NT2/D1 (cell line): ENCODE results near the gene CACNA1E.
"Not testable (repeated sequence)": the region's sequence is repeated elsewhere in the genome, so short reads cannot be mapped to it uniquely, and the experiment has no call there.

ENCODE experiments used
- DNase-seq: peaks from one replicate; pipeline ENCODE4 v3.0.0-alpha.2; 2011; ENCODE audit warnings: low read depth, low spot score
- H3K27me3 ChIP-seq: 2 replicates; pipeline ENCODE4 v1.6.0; 2011; ENCODE audit warnings: mild to moderate bottlenecking; ENCODE audit not compliant: insufficient read length, insufficient read depth
- H3K36me3 ChIP-seq: 2 replicates; pipeline ENCODE4 v1.6.1; 2011; ENCODE audit warnings: mild to moderate bottlenecking, low read length, mixed read lengths; ENCODE audit not compliant: insufficient read depth, insufficient read length
- H3K4me1 ChIP-seq: 2 replicates; pipeline ENCODE4 v1.5.1; 2011; ENCODE audit not compliant: insufficient read depth, insufficient read length
- H3K4me3 ChIP-seq: 2 replicates; pipeline ENCODE4 v1.5.1; 2011; ENCODE audit warnings: low read depth; ENCODE audit not compliant: insufficient read length
- H3K9ac ChIP-seq: 2 replicates; pipeline ENCODE4 v1.6.0; 2011; ENCODE audit warnings: low read depth; ENCODE audit not compliant: insufficient read length
- H3K9me3 ChIP-seq: 2 replicates; pipeline ENCODE4 v1.5.1; 2011; ENCODE audit warnings: mild to moderate bottlenecking, low read length; ENCODE audit not compliant: insufficient read depth
- SUZ12 ChIP-seq: IDR thresholded peaks from 2 replicates; pipeline ENCODE4 v1.6.1; 2011; ENCODE audit not compliant: insufficient read length, insufficient read depth; ENCODE audit errors: extremely low read depth
- YY1 ChIP-seq: IDR thresholded peaks from 2 replicates; pipeline ENCODE4 v1.6.1; 2011; ENCODE audit not compliant: insufficient read length, insufficient read depth
- ZNF274 ChIP-seq: IDR thresholded peaks from 2 replicates; pipeline ENCODE4 v1.6.1; 2011; ENCODE audit warnings: mild to moderate bottlenecking, low read depth, low read length

Gene CACNA1E

DNA sequence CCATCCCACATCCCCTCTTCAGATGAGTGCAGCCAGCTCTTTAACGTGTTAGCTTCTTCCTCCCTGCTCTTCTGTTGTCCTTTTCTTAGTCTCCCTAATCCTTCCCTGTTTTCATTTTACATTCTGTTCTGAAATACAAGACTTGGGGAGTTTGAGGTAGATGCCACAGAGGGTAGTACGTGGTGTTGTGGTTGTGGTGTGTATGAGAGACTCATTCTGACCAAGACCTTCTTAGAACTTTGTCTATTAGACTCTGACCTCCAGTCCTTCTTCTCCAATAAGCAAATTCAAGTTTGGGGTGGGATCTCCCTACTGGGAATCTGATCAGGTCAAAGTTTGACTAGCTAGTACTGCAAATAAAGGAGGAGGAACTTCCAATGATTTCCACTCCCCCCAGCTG lies 39.5 kb downstream of the CACNA1E start:
- DNase-seq = no peak
- H3K27me3 ChIP-seq = no peaks in the 10 kb centered on the region
- H3K9me3 ChIP-seq = no peaks in the 10 kb centered on the region
- H3K4me3 ChIP-seq = no peak overlapping the region
- H3K9ac ChIP-seq = no peak overlapping the region
- H3K36me3 ChIP-seq = no peaks in the 10 kb centered on the region
- TF ChIP-seq YY1 (no peak), SUZ12 (no peak), ZNF274 (no peak)
- H3K4me1 ChIP-seq = no peaks in the 10 kb centered on the region

DNA sequence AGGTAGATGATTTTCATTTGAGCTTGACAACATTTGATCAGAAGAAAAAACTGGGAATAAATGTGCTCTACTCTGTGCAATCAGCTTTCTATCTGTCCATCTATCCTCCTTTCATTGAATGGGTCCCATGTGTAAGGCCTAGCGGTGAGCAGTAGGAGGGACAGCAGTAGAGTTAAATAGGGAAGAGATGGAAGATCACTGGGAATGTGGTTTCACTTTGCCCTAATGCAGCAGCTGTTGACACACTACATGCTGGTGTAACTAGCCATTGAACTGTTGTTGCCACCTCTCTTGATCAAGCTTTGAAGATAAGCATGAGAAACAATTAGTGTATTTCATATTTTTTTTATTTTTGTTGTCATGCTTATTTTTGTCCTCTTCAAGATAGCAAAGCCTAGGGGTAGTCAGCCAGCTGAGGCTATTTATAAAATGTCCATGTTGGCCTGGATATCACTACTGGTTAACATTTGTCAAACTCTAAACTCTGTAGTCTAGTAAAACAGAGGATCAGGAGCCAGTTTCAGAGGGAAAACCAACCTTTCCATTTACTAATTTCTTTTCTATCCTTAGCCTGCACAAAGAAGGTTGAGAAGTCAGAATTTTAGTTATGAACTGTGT lies 41.9 kb downstream of the CACNA1E start:
- H3K36me3 ChIP-seq = no peaks in the 10 kb centered on the region
- TF ChIP-seq SUZ12 (no peak), YY1 (no peak), ZNF274 (no peak)
- H3K27me3 ChIP-seq = no peaks in the 10 kb centered on the region
- no peaks in the 10 kb centered on the region for H3K4me1 ChIP-seq
- DNase-seq = no peak
- H3K9me3 ChIP-seq = peaks cover 11% of the 10 kb centered on the region; the same call in 1 of the 2 replicates
- no peak overlapping the region for H3K4me3 ChIP-seq
- no peak overlapping the region for H3K9ac ChIP-seq

DNA sequence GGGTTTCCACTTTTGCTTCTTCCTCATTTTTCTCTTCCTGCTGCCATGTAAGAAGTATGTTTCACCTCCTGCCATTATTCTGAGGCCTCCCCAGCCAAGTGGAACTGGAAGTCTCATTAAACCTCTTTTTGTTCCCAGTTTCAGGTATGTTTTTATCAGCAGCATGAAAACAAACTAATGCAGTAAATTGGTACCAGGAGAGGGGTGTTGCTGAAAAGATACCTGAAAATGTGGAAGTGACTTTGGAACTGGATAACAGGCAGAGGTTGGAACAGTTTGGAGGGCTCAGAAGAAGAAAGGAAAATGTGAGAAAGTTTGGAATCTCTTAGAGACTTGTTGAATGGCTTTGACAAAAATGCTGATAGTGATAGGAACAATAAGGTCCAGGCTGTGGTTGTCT lies 44.9 kb downstream of the CACNA1E start:
- H3K27me3 ChIP-seq, H3K4me1 ChIP-seq, H3K9ac ChIP-seq, DNase-seq, H3K4me3 ChIP-seq, H3K36me3 ChIP-seq: not testable (repeated sequence)
- peaks cover 11% of the 10 kb centered on the region; the same call in 1 of the 2 replicates for H3K9me3 ChIP-seq

DNA sequence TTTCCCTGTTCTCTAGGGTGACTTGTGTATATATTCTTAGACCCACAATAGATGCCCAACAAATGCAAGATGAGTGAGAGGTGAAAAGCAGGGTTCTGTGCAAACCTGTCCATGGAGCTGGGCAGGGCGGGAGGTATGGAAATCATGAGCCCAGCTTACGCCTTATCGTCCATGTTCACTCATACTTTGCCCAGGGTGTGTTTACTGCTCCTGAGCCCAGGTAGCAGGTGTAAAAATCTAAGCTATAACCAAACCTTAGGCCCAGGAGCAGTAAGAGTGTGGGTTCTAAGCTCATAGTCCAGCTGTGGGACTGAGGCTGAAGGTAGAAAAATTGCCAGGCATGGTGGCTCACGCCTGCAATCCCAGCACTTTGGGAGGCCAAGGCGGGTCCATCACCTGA lies 48.1 kb downstream of the CACNA1E start:
- no peak for DNase-seq
- Histone ChIP-seq H3K4me1 (no peaks in the 10 kb centered on the region), H3K27me3 (no peaks in the 10 kb centered on the region), H3K4me3 (no peak overlapping the region), H3K36me3 (no peaks in the 10 kb centered on the region), H3K9me3 (peaks cover 11% of the 10 kb centered on the region; the same call in 1 of the 2 replicates), H3K9ac (no peak overlapping the region)
- TF ChIP-seq SUZ12 (no peak), ZNF274 (no peak)

DNA sequence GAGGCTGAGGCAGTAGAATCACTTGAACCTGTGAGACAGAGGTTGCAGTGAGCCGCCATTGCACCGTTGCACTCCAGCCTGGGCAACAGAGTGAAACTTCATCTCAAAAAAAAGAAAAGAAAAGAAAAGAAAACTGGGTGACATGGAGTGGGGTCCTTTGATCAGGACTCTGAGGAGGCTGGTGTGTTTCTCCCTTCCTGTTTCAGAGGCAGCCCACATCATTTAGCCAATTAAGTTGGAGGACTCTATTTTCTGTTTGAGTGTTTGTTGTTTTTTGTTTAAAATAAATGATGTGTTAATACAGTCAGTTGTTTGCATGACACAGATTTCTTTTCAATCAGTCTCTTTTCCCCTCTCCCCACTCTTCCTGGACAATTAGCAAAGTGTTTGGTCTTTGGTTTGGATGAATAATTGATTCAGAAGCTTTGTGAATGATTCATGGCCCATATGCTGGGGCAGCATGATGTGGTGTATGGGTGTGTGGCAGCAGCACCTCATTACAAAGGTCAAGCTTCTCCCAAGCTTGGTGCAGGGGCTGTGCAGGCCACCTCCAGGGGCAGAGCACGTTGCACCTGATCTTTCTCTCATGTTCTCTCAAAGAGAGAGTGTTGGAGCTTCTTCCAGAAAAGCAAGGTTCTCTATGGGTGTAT lies 48.8 kb downstream of the CACNA1E start:
- DNase-seq = no peak
- TF ChIP-seq YY1 = no peak
- TF ChIP-seq SUZ12 = no peak
- TF ChIP-seq ZNF274 = no peak
- no peak overlapping the region for H3K4me3 ChIP-seq
- no peak overlapping the region for H3K9ac ChIP-seq
- H3K36me3 ChIP-seq = no peaks in the 10 kb centered on the region
- peaks cover 11% of the 10 kb centered on the region; the same call in 1 of the 2 replicates for H3K9me3 ChIP-seq
- no peaks in the 10 kb centered on the region for H3K4me1 ChIP-seq
- H3K27me3 ChIP-seq = no peaks in the 10 kb centered on the region

DNA sequence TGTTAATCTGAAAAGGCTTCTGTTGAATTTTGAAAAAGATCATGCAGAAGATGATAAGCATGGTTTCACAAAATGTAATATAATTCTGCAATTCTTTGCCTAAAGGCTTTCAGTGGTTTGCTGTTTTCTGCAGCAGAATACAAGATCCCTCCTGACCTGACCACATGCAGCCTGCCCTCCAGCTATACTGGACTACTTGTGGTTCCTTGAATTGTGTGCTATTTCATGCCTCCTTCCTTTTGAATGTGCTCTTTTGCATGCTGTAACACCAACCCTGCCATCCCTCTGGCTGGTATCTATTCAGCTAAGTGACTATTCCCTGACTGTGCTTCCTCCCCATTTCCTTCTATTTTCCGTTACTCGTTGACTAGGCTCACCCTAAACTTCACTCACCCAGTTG lies 55.5 kb downstream of the CACNA1E start:
- Histone ChIP-seq H3K27me3 (no peaks in the 10 kb centered on the region), H3K4me1 (no peaks in the 10 kb centered on the region), H3K9ac (no peak overlapping the region), H3K9me3 (no peaks in the 10 kb centered on the region), H3K36me3 (no peaks in the 10 kb centered on the region), H3K4me3 (no peak overlapping the region)
- TF ChIP-seq SUZ12 (no peak), ZNF274 (no peak), YY1 (no peak)
- DNase-seq = no peak

DNA sequence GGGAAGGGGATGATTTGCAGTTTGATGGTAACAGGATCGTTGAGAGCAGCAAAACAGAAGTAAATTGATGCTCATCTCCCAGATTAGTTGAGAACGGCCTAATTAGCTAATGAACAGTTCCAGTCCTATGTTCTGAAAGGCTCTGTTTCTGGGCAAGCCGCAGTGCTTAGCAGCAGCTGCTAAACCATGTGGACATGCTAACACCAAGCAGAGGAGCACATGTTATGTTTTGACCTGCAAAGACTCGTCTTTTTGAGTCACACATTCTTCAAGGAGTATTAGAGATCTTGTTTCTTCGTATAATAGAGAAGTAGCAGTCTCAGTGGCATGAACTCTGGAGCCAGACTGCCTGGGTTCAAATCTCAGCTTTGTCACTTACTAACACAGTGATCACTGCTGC lies 58.1 kb downstream of the CACNA1E start:
- no peak for DNase-seq
- peaks cover 3% of the 10 kb centered on the region for H3K4me1 ChIP-seq
- no peak overlapping the region for H3K9ac ChIP-seq
- no peaks in the 10 kb centered on the region for H3K36me3 ChIP-seq
- no peaks in the 10 kb centered on the region for H3K27me3 ChIP-seq
- H3K4me3 ChIP-seq = no peak overlapping the region
- TF ChIP-seq SUZ12 = no peak
- no peak for TF ChIP-seq YY1
- no peaks in the 10 kb centered on the region for H3K9me3 ChIP-seq
